Measurements from ENCODE around the gene PDCD2L.
"Not testable (repeated sequence)": the region's sequence is repeated elsewhere in the genome, so short reads cannot be mapped to it uniquely, and the experiment has no call there.

The PDCD2L gene

DNA sequence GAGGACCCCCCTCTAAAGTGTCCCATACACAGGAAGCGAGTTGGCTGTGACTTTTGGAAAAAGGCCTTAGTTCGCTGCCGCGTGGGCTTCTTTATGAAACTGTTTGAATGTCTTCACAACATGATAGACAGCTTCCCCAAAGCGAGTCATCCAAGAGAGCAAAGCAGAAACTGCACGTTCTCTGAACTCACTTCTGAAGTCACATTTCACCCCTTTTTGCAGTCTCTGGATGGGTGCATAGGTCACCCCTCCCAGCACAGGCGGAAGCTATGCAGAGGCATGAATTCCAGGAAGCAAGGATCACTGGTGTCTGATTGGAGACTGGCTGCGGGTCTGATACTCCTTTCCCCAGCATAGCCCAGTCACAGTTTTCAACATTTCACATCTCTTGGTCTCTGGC is 28.6 kb upstream of the PDCD2L start:
- peak; percentile 30 to 31 for DNase-seq

- no peak for DNase-seq
Observed at GRCh38 chr19:34380639-34381241, 23.5 kb upstream of the PDCD2L start.

- DNase-seq, result no peak
Observed at GRCh38 chr19:34381399-34382251, 22.6 kb upstream of the PDCD2L start.

- no peak for DNase-seq
Observed at GRCh38 chr19:34382471-34382870, 21.7 kb upstream of the PDCD2L start.

DNA sequence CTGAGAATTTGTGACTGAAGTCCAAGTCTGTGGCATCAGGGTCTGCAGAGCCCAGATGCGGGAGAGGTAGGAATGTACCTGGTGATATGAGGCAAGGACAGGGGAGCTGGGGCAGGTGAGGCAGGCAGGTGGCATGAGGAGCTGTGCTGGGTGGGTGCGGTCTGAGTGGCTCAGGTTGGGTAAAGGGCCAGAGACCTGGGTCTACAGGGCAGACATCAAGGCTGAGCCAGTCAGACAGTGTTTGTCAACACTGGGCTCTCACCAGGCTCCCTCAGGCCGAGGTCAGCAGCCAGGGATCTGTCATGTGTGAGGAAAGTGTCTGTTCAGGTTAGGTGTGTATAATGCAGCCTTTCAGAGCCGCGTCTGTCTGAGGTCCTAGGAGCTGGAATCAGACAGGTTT is 20.6 kb upstream of the PDCD2L start:
- no peak for DNase-seq

- no peak for DNase-seq
Observed at GRCh38 chr19:34386645-34387445, 17.4 kb upstream of the PDCD2L start.

GRCh38 chr19:34387446-34387810 is 16.8 kb upstream of the PDCD2L start:
- DNase-seq, result no peak

DNA sequence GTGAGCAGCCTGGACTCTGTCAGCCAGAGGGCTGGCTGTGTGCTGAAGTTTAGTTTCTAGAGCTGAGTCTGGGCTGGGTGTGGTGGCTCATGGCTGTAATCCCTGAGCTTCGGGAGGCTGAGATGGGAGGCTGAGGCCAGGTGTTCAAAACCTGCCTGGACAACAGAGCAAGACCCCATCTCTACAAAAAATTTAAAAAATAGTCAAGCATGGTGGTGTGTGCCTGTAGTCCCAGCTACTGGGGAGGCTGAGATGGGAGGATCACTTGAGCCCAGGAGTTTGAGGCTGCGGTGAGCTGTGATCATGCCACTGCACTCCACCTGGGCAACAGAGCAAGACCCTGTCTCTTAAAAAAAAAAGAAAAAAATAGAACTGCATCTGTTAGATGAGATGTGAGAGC is 15.5 kb upstream of the PDCD2L start:
- DNase-seq, result not testable (repeated sequence)

- no peak for DNase-seq
Observed at GRCh38 chr19:34391813-34392212, 12.4 kb upstream of the PDCD2L start.

DNA sequence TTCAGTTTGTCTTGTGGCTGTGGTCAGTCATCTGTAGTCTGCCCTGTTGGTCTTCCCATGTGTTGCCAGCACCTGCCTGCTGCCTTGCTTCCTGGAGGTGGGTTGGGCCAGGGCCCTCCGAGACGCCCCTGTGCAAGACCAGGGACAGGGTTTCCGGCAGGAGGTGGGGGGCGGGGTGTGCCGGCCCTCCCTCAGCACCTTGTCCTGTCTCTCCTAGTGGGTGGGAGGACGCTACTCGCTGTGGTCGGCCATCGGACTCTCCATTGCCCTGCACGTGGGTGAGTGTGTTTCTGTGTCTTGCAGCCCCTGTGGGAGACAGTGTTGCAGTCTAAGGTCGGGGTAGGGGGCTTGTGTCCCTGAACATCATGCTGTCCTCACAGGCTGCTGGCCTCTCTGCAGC is 11.2 kb upstream of the PDCD2L start:
- DNase-seq, result no peak

- DNase-seq, result no peak
Observed at GRCh38 chr19:34393629-34394028, 10.6 kb upstream of the PDCD2L start.

DNA sequence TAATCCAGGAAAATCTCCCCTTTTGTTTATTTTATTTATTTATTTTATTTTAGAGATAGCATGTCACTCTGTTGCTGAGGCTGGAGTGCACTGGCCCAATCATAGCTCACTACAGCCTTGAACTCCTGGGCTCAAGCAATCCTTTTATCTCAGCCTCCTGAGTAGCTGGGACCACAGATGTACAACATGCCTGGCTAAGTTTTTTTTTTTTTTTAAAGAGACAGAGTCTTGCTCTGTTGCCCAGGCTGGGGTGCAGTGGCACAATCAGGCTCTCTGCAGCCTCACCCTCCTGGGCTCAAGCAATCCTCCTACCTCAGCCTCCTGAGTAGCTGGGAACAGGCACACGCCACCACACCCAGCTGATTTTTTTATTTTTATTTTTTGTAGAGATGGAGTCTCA is 6.3 kb upstream of the PDCD2L start:
- DNase-seq, result no peak

DNA sequence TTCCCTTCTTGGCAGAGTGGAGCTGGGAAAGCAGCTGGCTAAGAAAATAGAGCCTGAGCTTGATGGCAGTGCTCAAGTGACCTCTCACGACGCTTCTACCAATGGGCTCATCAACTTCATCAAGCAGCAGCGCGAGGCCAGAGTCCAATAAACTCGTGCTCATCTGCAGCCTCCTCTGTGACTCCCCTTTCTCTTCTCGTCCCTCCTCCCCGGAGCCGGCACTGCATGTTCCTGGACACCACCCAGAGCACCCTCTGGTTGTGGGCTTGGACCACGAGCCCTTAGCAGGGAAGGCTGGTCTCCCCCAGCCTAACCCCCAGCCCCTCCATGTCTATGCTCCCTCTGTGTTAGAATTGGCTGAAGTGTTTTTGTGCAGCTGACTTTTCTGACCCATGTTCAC is 4.3 kb upstream of the PDCD2L start:
- no peak for DNase-seq

GRCh38 chr19:34400844-34401243 is 3.4 kb upstream of the PDCD2L start:
- not testable (repeated sequence) for DNase-seq

GRCh38 chr19:34402074-34402600 is 2.1 kb upstream of the PDCD2L start:
- no peak for DNase-seq

DNA sequence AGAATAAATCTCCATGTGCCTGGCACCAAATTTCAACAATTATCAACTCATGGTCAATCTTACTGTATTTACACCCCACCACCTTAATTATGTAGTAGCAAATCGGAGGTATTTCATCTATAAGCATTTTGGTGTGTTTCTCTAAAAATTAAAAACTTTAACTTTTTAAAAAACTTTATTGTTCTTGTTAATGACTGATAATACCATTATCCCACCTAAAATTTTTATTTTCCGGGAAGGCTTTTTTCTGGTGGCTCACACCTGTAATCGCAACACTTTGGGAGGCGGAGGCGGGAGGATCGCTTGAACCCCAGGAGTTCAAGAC is 453 bp upstream of the PDCD2L start:
- no peak for DNase-seq

GRCh38 chr19:34405892-34406660 is 1.9 kb downstream of the PDCD2L start:
- DNase-seq, result no peak

GRCh38 chr19:34408411-34408810 is 4.2 kb downstream of the PDCD2L start:
- DNase-seq, result no peak

GRCh38 chr19:34409189-34410164 is 5.3 kb downstream of the PDCD2L start:
- no peak for DNase-seq

DNA sequence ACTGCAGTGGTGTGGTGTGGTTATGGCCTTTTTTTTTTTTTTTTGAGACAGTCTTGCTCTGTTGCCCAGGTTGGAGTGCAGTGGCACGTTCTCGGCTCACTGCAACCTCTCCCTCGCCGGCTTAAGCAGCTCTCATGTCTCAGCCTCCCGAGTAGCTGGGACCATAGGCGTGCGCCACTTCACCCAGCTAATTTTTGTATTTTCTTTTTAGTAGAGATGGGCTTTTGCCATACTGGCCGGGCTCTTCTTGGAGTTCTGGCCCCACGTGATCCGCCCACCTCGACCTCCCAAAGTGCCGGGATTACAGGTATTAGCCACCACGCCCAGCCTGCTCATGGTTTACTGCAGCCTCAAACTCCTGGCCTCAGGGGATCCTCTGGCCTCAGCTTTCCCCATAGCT is 7.0 kb downstream of the PDCD2L start:
- no peak for DNase-seq

GRCh38 chr19:34416021-34416545 is 11.9 kb downstream of the PDCD2L start:
- DNase-seq, result no peak

Measured in inflammatory macrophage (primary cell).